Omental fat pad (tissue), 4 donors: ENCODE measurements around the gene B3GNT7. TPM values are rescaled to one million over a fixed set of nuclear protein-coding genes. Genes with fewer than 3 reads are reported as not detected.

Experiments used
- ATAC-seq: fragments of 150-250 bp; one replicate; pipeline ENCODE4 v1.9.1; 2016; ENCODE audit warnings: mild to moderate bottlenecking, moderate library complexity; ENCODE audit not compliant: low FRiP score
- DNase-seq: peaks from one replicate; pipeline ENCODE4 v3.0.0-alpha.2; 2019; ENCODE audit warnings: low spot score
- total RNA-seq, 4 donors: library from RNA; depleted of rRNA; stranded (reverse); fragments of >200 nt; gene quantifications; one replicate each; pipeline ENCODE4 v1.1.0, GENCODE V29; 2016
- TF ChIP-seq, protein P1 (sequence below), 3 donors: fragments of 450-650 bp; IDR thresholded peaks; one replicate each; pipeline ENCODE4 v1.5.1; 2016 to 2017; ENCODE audit warnings: antibody characterized with exemption in 3 of 3, mild to moderate bottlenecking in 3 of 3, moderate library complexity in 2 of 3

B3GNT7 gene
- total RNA-seq, 4 donors from 2014 or later = 2.8 to 12.6 (median 6.1) TPM

DNA sequence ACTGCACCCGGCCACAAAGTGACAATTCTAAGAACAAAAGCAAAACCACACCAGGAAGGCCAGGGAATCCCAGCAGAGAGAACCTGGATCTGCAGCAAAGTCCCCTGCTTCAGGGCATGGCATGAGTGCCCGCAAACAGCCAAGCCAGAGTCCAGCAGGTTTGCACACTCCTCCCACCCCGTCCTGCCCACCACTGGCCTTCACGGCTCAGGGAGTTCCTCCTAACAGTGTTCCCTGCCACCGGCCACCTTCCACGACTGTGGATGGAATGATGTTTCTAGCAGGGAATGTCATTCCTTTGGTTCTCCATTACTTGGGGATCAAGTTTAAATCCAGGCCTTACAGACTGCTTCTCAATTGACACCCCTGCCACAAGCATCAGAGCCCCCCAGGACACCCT is 42.0 kb upstream of the B3GNT7 start:
- DNase-seq (no peak), ATAC-seq (no peak)
- TF ChIP-seq, protein P1, sequence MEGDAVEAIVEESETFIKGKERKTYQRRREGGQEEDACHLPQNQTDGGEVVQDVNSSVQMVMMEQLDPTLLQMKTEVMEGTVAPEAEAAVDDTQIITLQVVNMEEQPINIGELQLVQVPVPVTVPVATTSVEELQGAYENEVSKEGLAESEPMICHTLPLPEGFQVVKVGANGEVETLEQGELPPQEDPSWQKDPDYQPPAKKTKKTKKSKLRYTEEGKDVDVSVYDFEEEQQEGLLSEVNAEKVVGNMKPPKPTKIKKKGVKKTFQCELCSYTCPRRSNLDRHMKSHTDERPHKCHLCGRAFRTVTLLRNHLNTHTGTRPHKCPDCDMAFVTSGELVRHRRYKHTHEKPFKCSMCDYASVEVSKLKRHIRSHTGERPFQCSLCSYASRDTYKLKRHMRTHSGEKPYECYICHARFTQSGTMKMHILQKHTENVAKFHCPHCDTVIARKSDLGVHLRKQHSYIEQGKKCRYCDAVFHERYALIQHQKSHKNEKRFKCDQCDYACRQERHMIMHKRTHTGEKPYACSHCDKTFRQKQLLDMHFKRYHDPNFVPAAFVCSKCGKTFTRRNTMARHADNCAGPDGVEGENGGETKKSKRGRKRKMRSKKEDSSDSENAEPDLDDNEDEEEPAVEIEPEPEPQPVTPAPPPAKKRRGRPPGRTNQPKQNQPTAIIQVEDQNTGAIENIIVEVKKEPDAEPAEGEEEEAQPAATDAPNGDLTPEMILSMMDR (IDR thresholded peaks at IDR 0.05) = no peak

DNA sequence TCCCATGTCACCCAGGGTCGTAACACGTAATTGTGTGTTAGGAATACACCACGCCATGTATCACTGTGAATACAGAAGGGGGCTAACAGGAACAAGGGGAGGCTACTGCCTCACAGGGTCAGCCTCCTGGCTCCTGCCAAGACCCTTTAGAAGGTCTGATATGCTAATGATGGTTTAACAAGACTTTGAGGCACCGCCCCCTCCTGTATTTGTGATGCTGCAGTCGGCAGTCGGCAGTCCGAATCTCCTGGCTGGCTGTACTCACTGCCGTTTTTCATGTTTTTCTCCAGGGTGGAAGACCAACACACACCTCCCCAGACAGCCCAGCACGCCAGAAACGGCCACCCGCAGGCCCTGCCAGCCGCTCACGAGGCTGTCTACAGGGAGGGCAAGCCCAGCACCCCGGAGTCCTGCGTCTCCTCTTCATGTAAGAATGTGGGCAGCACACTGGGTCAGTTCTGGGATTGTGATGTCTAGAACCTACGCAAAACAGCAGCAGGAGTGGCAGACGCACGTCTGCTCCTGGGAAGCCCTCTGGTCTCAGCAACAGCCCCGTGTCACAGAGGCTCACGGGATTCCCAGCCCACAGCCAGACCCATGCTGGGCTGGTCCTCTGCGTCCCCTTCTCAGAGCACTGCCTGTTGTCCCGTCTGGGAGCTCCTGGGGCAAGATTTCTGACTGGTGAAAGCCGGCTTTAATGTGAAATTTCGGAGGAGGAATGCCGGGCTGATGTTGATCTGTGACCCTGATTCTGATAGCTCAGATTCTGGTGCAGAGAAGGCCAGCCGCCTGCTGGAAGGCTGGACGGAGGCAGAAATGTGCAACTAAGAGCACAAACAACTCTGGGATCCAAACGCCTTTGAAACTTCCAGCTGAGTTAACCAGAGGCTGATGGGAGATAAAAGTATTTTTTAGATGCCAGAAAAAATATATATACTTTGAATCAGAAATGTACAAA is 39.7 kb upstream of the B3GNT7 start:
- TF ChIP-seq, protein P1 (IDR thresholded peaks at IDR 0.05) = no peak
- ATAC-seq (peak; percentile 46), DNase-seq (no peak)

DNA sequence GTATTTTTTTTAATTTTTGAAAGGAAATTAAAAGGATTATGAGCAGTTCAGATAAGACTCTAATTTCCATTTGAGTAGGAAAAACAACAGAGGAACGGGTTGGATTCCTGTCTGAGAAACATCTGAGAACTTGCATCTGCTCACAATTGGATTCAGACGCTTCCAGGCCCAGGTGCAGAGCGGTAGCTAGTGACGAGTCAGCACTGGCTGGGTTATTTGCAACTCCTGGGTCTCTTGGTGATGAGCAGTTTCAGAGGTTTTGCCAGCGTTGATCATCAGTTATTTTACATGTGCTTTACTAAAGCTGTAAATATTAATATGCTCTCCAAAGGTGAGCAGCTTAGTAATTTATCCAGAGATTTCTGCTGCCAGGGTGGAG is 39.1 kb upstream of the B3GNT7 start:
- DNase-seq (no peak), ATAC-seq (no peak)
- TF ChIP-seq, protein P1 (IDR thresholded peaks at IDR 0.05) = no peak

DNA sequence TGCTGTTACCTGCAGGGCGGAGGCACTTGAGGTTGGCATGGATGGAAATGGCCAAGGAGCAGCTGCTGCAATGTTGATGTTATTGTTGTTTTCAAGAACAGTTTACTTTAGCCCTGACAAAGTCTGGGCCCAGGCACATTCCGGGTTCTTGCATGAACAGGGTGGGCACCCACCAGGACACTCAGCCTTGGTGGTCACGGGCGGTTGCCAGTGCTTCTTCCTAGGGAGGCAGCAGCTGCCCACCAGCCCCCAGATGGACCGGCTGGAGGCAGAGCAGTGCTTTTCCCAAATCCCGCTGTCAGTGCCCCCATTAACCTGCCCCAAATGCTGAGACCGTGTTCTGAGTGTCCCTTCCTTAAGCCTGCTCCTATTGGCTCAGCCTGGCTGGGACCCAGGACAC is 38.5 kb upstream of the B3GNT7 start:
- ATAC-seq (no peak), DNase-seq (no peak)
- TF ChIP-seq, protein P1 (IDR thresholded peaks at IDR 0.05) = no peak

DNA sequence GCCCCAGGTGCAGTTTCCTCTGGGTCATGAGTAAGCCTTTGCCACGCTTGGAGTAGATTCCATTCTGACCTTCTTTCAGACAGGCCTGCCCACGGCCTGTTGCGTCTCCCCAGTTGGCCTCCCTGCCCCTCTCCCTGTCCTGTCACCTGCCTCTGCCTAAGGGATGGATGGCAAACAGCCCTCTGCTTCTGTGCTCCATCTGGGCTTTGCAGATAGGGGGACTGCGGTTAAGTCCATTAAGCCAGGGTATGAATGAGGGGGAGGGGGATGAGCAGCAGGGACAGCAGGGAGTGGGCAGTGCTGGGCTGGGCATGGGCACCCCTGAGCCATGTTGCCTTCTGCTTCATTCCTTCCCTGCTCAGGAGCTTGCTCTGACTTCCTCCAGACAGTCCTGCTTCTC is 37.6 kb upstream of the B3GNT7 start:
- no peak for DNase-seq
- TF ChIP-seq, protein P1 (IDR thresholded peaks at IDR 0.05) = no peak

DNA sequence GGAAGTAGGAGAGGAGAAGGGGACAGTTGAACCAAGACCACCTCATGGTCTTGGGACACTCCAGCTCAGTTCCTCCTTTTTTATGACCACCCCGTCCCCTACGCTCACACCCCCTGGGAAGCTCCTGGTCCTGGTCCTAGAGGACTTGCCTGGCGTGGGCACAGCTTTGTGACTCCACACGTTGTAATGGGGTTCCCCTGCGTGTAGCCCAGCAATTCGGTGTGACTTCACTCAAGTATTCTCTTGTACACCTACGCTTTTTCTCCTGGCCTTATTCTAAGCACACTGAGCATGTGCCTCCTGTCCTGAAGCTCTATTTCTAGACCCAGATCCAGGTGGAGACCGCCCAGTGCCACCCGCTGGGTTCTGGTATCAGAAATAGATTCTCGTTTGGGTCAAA is 36.1 kb upstream of the B3GNT7 start:
- DNase-seq = no peak
- TF ChIP-seq, protein P1 (IDR thresholded peaks at IDR 0.05) = no peak
- no peak for ATAC-seq

More for the DNA sequence above, 37.6 kb upstream of the B3GNT7 start:
- ATAC-seq = no peak

DNA sequence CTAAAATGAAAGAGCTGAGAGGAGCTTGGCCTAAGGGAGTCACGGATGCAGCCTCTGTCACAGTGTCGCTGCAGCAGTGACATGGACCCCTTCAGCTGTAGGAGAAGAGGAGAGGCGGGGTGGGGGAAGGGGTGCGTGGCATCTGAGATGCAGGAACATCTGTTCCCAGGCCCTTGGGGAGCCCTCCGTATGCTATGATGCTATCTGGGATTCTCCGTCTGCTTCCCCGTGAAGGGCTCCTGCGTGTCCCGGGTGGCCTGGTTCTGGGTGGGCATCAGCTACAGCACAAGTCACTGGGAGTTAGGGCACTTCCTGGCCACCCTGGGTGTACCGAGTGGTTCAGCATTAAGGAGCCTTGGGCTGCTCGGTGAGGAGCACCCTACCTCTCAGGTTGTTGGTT is 35.6 kb upstream of the B3GNT7 start:
- TF ChIP-seq, protein P1 (IDR thresholded peaks at IDR 0.05) = no peak
- DNase-seq (no peak), ATAC-seq (no peak)
